GM18498 (cell line): ENCODE measurements around the gene KCNK1.

Experiments used
- ATAC-seq: cut with Tn5 transposase; IDR thresholded peaks from one replicate; pipeline ENCODE4 v1.9.1; 2021; ENCODE audit warnings: mild to moderate bottlenecking, moderate library complexity; ENCODE audit not compliant: unreplicated experiment

The KCNK1 gene

GRCh38 chr1:233613252-233614172, at the start of gene KCNK1:
TSS of gene KCNK1 (plus strand) at chr1:233614106. CDS start at chr1:233614172, 66 bp downstream.
- ATAC-seq, result peak; percentile 38

GRCh38 chr1:233565313-233565712, 48.6 kb upstream of the KCNK1 start:
- no peak for ATAC-seq

GRCh38 chr1:233566886-233567285, 47.0 kb upstream of the KCNK1 start:
- no peak for ATAC-seq

- ATAC-seq, result no peak
Measured at GRCh38 chr1:233569636-233570035, 44.3 kb upstream of the KCNK1 start.

- ATAC-seq, result no peak
Measured at GRCh38 chr1:233570216-233570615, 43.7 kb upstream of the KCNK1 start.

GRCh38 chr1:233570706-233571105, 43.2 kb upstream of the KCNK1 start:
- ATAC-seq, result no peak

- no peak for ATAC-seq
Measured at GRCh38 chr1:233572896-233573295, 41.0 kb upstream of the KCNK1 start.

- no peak for ATAC-seq
Measured at GRCh38 chr1:233575450-233575849, 38.5 kb upstream of the KCNK1 start.

- ATAC-seq, result no peak
Measured at GRCh38 chr1:233582439-233582838, 31.5 kb upstream of the KCNK1 start.

GRCh38 chr1:233584376-233584775, 29.5 kb upstream of the KCNK1 start:
- no peak for ATAC-seq

GRCh38 chr1:233584931-233585330, 29.0 kb upstream of the KCNK1 start:
- ATAC-seq, result no peak

GRCh38 chr1:233586301-233586700, 27.6 kb upstream of the KCNK1 start:
- no peak for ATAC-seq

- ATAC-seq, result no peak
Measured at GRCh38 chr1:233587196-233587595, 26.7 kb upstream of the KCNK1 start.

GRCh38 chr1:233587958-233588799, 25.7 kb upstream of the KCNK1 start:
- peak; percentile 62 for ATAC-seq

GRCh38 chr1:233597489-233597901, 16.4 kb upstream of the KCNK1 start:
- ATAC-seq, result no peak

- ATAC-seq, result peak; percentile 92
Measured at GRCh38 chr1:233598891-233599541, 14.9 kb upstream of the KCNK1 start.

GRCh38 chr1:233599542-233600073, 14.3 kb upstream of the KCNK1 start:
- peak; percentile 43 for ATAC-seq

GRCh38 chr1:233600488-233600887, 13.4 kb upstream of the KCNK1 start:
- ATAC-seq, result no peak

GRCh38 chr1:233603478-233603877, 10.4 kb upstream of the KCNK1 start:
- no peak for ATAC-seq

GRCh38 chr1:233605205-233605604, 8.7 kb upstream of the KCNK1 start:
- no peak for ATAC-seq

GRCh38 chr1:233606813-233607212, 7.1 kb upstream of the KCNK1 start:
- peak; percentile 14 for ATAC-seq
